Chondrocyte (in vitro differentiated cells): ENCODE data around the gene LRRC27. TPM values are rescaled to one million over a fixed set of nuclear protein-coding genes. Genes with fewer than 3 reads are reported as not detected.
"Not testable (repeated sequence)": the region's sequence is repeated elsewhere in the genome, so short reads cannot be mapped to it uniquely, and the experiment has no call there.

Experiments used
- DNase-seq: peaks from one replicate; pipeline ENCODE4 v3.0.0; 2021; ENCODE audit warnings: mixed read lengths, low spot score
- H3K27ac Mint-ChIP-seq: one replicate; pipeline ENCODE4 v1.8.0; 2021; ENCODE audit warnings: mild to moderate bottlenecking, moderate library complexity, mixed read lengths; ENCODE audit not compliant: unreplicated experiment
- H3K27me3 Mint-ChIP-seq: 2 replicates; pipeline ENCODE4 v1.8.0; 2021; ENCODE audit warnings: low read depth, mixed read lengths
- H3K36me3 Mint-ChIP-seq: 2 replicates; pipeline ENCODE4 v1.8.0; 2021; ENCODE audit warnings: low read depth, mixed read lengths
- H3K4me1 Mint-ChIP-seq: 2 replicates; pipeline ENCODE4 v1.8.0; 2021; ENCODE audit warnings: low read depth, mild to moderate bottlenecking, mixed read lengths
- H3K4me3 Mint-ChIP-seq: one replicate; pipeline ENCODE4 v1.8.0; 2021; ENCODE audit warnings: mild to moderate bottlenecking, moderate library complexity, mixed read lengths; ENCODE audit not compliant: unreplicated experiment
- H3K9me3 Mint-ChIP-seq: 2 replicates; pipeline ENCODE4 v1.8.0; 2021; ENCODE audit warnings: low read depth, mixed read lengths
- CTCF ChIP-seq: fragments of 200-600 bp; sonication (generic); IDR thresholded peaks from 2 replicates; pipeline ENCODE4 v1.5.0; 2021; ENCODE audit warnings: antibody characterized with exemption, mild to moderate bottlenecking, moderate library complexity
- total RNA-seq: library from RNA; stranded (reverse); gene quantifications from 3 replicates; pipeline ENCODE4 v1.2.1, GENCODE V29; 2021

The LRRC27 gene
- total RNA-seq, 1 donor from 2014 or later: 13.2 TPM

GRCh38 chr10:132294561-132295318, 37.3 kb upstream of the LRRC27 start:
- Mint-ChIP-seq H3K4me1 (peaks cover 9% of the 10 kb centered on the region), H3K27me3 (peaks cover 1% of the 10 kb centered on the region), H3K4me3 (no peak overlapping the region), H3K36me3 (no peaks in the 10 kb centered on the region), H3K27ac (no peak overlapping the region), H3K9me3 (peaks cover 3% of the 10 kb centered on the region)
- peak; percentile 70 for DNase-seq
- TF ChIP-seq CTCF: no peak

GRCh38 chr10:132295481-132295880, 36.5 kb upstream of the LRRC27 start:
- not testable (repeated sequence) for H3K4me3 Mint-ChIP-seq, H3K36me3 Mint-ChIP-seq, H3K27me3 Mint-ChIP-seq, H3K27ac Mint-ChIP-seq, H3K9me3 Mint-ChIP-seq, H3K4me1 Mint-ChIP-seq
- DNase-seq: peak; percentile 66

GRCh38 chr10:132296666-132297443, 35.1 kb upstream of the LRRC27 start:
- Mint-ChIP-seq H3K4me3 (no peak overlapping the region), H3K27me3 (peaks cover 1% of the 10 kb centered on the region), H3K27ac (no peak overlapping the region)

GRCh38 chr10:132297526-132297925, 34.5 kb upstream of the LRRC27 start:
- DNase-seq: peak; percentile 73
- no peak for TF ChIP-seq CTCF
- Mint-ChIP-seq H3K27me3 (peaks cover 1% of the 10 kb centered on the region), H3K4me1 (peaks cover 14% of the 10 kb centered on the region), H3K27ac (no peak overlapping the region), H3K4me3 (no peak overlapping the region), H3K36me3 (no peaks in the 10 kb centered on the region), H3K9me3 (no peaks in the 10 kb centered on the region)

More at GRCh38 chr10:132296666-132297443, 35.1 kb upstream of the LRRC27 start:
- H3K36me3 Mint-ChIP-seq: no peaks in the 10 kb centered on the region
- no peak for TF ChIP-seq CTCF
- H3K9me3 Mint-ChIP-seq: no peaks in the 10 kb centered on the region
- peaks cover 14% of the 10 kb centered on the region for H3K4me1 Mint-ChIP-seq
- peak; percentile 87 for DNase-seq

GRCh38 chr10:132298038-132298881, 33.7 kb upstream of the LRRC27 start:
- no peak overlapping the region for H3K27ac Mint-ChIP-seq
- H3K9me3 Mint-ChIP-seq: no peaks in the 10 kb centered on the region
- peak; percentile 68 for DNase-seq
- no peak overlapping the region for H3K4me3 Mint-ChIP-seq
- peaks cover 1% of the 10 kb centered on the region for H3K27me3 Mint-ChIP-seq
- no peak for TF ChIP-seq CTCF
- no peaks in the 10 kb centered on the region for H3K36me3 Mint-ChIP-seq
- peaks cover 13% of the 10 kb centered on the region for H3K4me1 Mint-ChIP-seq
